Loucy (cell line): Measurements from ENCODE around the gene CPA3.

Experiments
- CTCF ChIP-seq: fragments of 200-600 bp; sonication (generic); conservative IDR thresholded peaks from 2 replicates; pipeline ENCODE4 v1.5.1; 2014; ENCODE audit warnings: mild to moderate bottlenecking, antibody characterized with exemption, low read length
- EZH2phosphoT487 ChIP-seq: fragments of 200-600 bp; IDR thresholded peaks from 2 replicates; pipeline ENCODE4 v1.6.1; 2018; ENCODE audit warnings: antibody characterized with exemption, mild to moderate bottlenecking, moderate library complexity, borderline replicate concordance

GRCh38 chr3:148911173-148911572, 46.1 kb downstream of the CPA3 start:
- TF ChIP-seq CTCF = no peak
- no peak for TF ChIP-seq EZH2phosphoT487
